Hematopoietic multipotent progenitor cell treated with erythropoietin and hydrocortisone succinate and interleukin-3 and kit ligand, for 4 days (in vitro differentiated cells): ENCODE results near the gene PKM.
"Not testable (repeated sequence)": the region's sequence is repeated elsewhere in the genome, so short reads cannot be mapped to it uniquely, and the experiment has no call there.

Source experiments
- DNase-seq: peaks from one replicate; pipeline ENCODE4 v3.0.0-alpha.2; 2015

Gene PKM

GRCh38 chr15:72175186-72176044 lies 55.6 kb downstream of the PKM start:
- DNase-seq: no peak

DNA sequence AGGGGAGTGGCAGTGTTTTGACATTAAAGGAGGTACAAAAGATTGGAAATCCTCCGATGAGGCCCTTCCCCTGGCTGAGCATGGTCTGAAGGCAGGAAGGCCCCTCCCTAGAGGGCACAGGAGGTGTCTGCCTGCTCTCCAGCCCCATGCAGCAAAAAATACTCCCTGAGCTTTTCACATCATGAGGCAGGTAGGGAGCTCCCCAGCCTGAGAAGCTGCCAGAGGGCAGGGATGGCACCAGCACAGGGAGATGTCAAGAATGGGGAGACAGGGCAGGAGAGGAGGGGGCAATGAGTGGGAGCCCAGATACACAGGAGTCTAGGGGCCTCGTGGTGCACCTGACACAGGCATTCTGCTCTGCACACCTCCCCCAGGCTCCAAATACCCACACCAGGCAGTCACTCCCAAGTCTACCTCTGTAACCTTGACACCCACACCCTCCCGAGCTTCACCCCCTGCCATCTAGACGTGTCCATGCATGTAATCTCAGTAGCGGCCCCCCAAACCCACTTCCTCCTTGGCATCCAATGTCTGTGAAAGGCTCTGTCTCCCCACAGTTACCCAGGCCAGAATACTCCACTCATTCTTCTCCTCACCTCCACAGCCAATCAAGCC lies 56.3 kb downstream of the PKM start:
- no peak for DNase-seq

DNA sequence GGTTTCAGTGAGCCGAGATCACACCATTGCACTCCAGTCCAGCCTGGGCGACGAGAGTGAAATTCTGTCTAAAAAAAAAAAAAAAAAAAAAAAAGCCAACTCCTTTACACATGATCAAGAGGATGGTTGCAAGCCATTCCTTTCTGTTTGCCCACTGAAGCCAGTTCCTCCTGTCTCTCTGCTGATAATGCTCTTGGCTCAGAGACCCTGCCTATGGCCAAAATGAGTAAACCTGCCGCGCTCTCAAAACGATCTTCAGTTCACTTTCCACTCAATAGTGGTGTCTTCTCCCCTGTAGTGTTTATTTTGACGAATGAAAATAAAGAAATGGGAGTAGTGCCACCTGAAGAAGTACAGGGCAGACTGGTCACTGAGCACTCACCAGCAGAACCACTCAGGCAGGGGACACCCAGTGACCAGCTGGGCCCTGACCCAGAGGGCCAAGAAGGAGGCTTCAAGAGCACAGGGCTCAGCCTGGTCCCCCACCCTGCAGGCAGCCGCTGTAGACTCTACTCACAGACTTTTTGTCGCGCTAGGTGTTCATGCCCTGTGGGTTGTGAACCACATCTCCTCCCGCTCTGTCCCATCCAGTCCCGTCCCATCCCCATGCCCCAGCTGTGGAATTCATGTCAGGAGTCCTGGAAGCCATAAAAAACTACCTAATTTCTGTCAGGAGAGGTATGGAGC lies 57.0 kb downstream of the PKM start:
- DNase-seq: no peak

- DNase-seq: no peak
Measured at GRCh38 chr15:72173401-72173800, 57.6 kb downstream of the PKM start.

DNA sequence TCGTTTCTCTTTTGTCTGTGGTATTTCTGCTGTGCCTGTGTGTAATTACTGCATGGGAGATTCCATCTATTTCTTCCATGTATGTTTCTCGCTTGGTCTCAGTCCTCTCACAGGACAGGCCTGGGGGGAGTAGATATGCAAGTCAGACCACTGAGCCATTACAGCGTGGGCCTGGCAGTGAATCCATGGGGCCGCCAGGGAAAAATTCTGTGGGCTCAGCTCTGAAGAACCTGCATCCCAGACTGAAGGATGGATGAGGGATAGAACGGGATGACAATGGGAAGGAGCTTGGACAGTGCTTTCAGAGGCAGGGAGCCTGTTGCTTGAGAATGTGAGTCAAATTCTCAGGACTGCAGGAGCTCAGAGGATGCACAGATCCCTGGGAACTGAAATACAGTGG lies 58.2 kb downstream of the PKM start:
- no peak for DNase-seq

- not testable (repeated sequence) for DNase-seq
Measured at GRCh38 chr15:72171978-72172377, 59.0 kb downstream of the PKM start.

GRCh38 chr15:72170691-72171090 lies 60.3 kb downstream of the PKM start:
- DNase-seq: no peak

- no peak for DNase-seq
Measured at GRCh38 chr15:72169921-72170611, 60.9 kb downstream of the PKM start.

GRCh38 chr15:72169236-72169920 lies 61.6 kb downstream of the PKM start:
- DNase-seq: no peak

GRCh38 chr15:72168808-72169190 lies 62.2 kb downstream of the PKM start:
- DNase-seq: peak; percentile 35

DNA sequence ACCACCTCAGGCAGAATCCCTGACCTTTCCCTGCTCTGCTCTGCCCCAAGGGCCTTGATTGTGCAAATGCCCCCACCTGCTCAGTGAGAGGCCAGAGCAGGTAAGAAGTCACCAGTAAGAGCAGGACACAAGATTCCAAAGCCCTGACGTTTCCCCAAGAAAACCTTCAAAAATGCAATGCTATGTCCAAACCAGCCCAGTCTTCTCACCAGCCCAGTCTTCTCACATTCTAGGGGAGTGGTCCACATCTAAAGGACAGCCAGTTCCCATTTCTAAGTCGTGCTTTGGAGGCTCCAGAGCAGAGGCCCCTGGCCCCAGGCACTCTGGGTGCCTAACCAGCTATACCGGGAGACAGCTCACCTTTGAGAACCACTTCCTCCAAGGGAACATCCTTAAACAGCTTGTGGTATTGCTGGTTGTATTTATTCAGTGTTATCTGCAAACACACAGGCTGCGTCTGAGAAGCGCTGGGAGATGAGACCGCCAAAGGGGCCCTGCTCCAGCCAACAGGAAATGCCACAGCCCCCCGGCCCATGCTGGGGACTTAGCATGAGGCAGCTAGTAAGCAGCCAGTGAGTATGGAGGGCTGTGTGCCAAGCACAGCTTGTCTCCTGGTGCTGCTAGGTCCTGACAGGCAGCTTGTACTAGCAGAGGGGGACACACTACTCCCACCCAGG lies 62.7 kb downstream of the PKM start:
- DNase-seq: peak; percentile 89

- no peak for DNase-seq
Measured at GRCh38 chr15:72167445-72167844, 63.5 kb downstream of the PKM start.

GRCh38 chr15:72166716-72167417 lies 64.1 kb downstream of the PKM start:
- no peak for DNase-seq

- DNase-seq: no peak
Measured at GRCh38 chr15:72163719-72164118, 67.3 kb downstream of the PKM start.

GRCh38 chr15:72162569-72162968 lies 68.4 kb downstream of the PKM start:
- DNase-seq: no peak

GRCh38 chr15:72161361-72162132 lies 69.4 kb downstream of the PKM start:
- DNase-seq: no peak

GRCh38 chr15:72160696-72161245 lies 70.2 kb downstream of the PKM start:
- DNase-seq: no peak

DNA sequence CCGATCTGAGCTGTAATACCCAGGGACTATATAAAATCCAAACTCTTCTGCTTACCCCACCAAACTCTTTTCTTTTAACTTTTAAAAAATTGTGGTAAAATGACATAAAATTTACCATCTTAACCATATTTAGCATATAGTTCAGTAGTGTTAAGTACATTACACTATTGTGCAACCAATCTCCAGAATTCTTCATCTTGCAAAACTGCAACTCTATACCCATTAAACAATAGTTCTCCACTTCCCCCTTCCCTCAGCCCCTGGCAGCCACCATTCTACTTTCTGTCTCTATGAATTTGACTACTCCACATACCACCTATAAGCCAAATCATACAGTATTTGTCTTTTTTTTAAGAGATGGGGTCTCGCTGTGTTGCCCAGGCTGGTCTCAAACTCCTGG lies 74.1 kb downstream of the PKM start:
- peak; percentile 46 for DNase-seq

DNA sequence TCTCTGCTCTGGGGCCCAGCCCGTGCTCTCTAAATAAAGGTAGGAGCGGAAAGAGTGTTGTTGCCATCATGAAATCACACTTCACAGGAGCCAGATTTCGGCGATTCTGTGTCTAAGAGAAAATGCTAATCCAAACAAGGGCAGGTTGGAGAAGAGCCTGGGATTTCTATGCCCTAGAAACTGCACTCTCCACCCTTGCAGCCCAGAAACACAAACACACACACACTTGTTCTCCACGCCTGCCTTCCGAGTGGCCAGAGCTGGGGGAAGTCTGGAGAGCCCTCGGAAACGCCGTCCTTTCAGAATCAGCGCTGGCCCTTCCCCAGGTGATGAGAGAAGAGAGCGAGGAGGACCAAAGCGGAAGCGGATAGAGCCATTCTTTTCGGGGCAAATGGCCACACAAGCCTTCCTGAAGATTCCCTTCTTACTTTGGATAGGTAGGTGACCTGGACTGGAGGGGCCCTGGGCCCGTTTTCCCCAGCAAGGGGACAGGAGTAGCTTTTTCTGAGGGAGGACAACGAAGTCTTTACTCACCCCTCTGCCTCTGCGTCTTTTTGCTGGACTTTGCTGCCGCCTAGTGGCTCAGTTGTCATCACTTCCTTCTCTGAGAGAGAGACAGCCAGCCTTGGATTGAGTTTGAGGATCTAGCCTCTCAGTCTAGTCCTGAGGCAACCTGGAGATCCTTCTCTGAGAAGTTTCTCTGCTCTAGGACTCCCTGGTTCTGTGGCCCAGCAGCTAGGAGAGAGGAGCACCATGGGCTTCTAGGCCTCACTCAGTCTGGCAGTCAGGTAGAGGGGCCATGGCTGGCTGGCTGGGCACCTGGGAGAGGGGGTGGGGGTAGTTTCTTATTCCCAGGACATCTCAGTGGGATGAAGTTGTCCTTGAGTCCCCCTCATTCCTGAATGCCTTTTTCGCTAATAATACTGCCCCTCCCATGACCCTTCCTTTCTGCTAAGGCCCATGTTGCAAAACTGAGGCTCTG lies 75.1 kb downstream of the PKM start:
- peak; percentile 92 for DNase-seq
